GM20000 (cell line): ENCODE results near the gene CHCHD3.

Experiments
- DNase-seq: peaks from one replicate; pipeline ENCODE4 v3.0.0; 2012; ENCODE audit warnings: low spot score
- CTCF ChIP-seq: IDR thresholded peaks from 2 replicates; pipeline ENCODE4 v1.5.1; 2012; ENCODE audit warnings: mild to moderate bottlenecking, control low read depth; ENCODE audit errors: extremely low read depth, missing control alignments

CHCHD3 gene

GRCh38 chr7:133108023-133108422 is 26.1 kb upstream of the CHCHD3 start:
- no peak for TF ChIP-seq CTCF
- DNase-seq: no peak

GRCh38 chr7:133102276-133103060 is 20.6 kb upstream of the CHCHD3 start:
- TF ChIP-seq CTCF: no peak
- no peak for DNase-seq

GRCh38 chr7:133099633-133100286 is 17.9 kb upstream of the CHCHD3 start:
- no peak for TF ChIP-seq CTCF
- DNase-seq: no peak

- TF ChIP-seq CTCF: no peak
- no peak for DNase-seq
Measured at GRCh38 chr7:133095119-133095671, 13.3 kb upstream of the CHCHD3 start.

GRCh38 chr7:133091943-133092464 is 10.1 kb upstream of the CHCHD3 start:
- no peak for TF ChIP-seq CTCF
- DNase-seq: no peak

GRCh38 chr7:133082390-133082766 is 488 bp upstream of the CHCHD3 start:
- no peak for DNase-seq
- TF ChIP-seq CTCF: no peak

- DNase-seq: no peak
- TF ChIP-seq CTCF: no peak
Measured at GRCh38 chr7:133081119-133081598, 731 bp downstream of the CHCHD3 start.
